Tibial artery (tissue), 4 donors: ENCODE results near the gene SIRPB1.

Experiments
- DNase-seq, 2 donors: peaks; one replicate each; pipeline ENCODE4 v3.0.0-alpha.2; 2019
- H3K27ac ChIP-seq, 2 donors: fragments of 200-600 bp; sonication (generic) in 1 of 2; 1 replicate in 1 of 2; 2 replicates in 1 of 2; pipeline ENCODE4 v1.5.1; 2018 to 2019; ENCODE audit warnings: mild to moderate bottlenecking in 1 of 2
- H3K27me3 ChIP-seq, 2 donors: fragments of 200-600 bp; sonication (generic) in 1 of 2; one replicate each; pipeline versions ENCODE4 v1.5.1 to v1.6.0; 2016 to 2019
- H3K36me3 ChIP-seq, 3 donors: fragments of 200-600 bp; sonication (generic) in 2 of 3; one replicate each; pipeline ENCODE4 v1.5.1; 2016 to 2019; ENCODE audit warnings: mild to moderate bottlenecking in 2 of 3
- H3K4me1 ChIP-seq, 4 donors: fragments of 200-600 bp; sonication (generic) in 2 of 4; 1 replicate in 3 of 4; 2 replicates in 1 of 4; pipeline ENCODE4 v1.5.1; 2016 to 2019
- H3K4me3 ChIP-seq, 2 donors: fragments of 200-600 bp; sonication (generic) in 1 of 2; 1 replicate in 1 of 2; 2 replicates in 1 of 2; pipeline ENCODE4 v1.5.1; 2018 to 2019; ENCODE audit warnings: mild to moderate bottlenecking in 2 of 2
- H3K9me3 ChIP-seq, 3 donors: fragments of 200-600 bp; sonication (generic) in 1 of 3; one replicate each; pipeline ENCODE4 v1.5.1; 2016 to 2019
- intact Hi-C: fragments of 100-400 bp; cut with DNase I; formaldehyde crosslinking; loops from one replicate; pipeline ENCODE4 v1.15.0; 2023; ENCODE audit warnings: low total_unique reads
- TF ChIP-seq, protein P1 (sequence below), 2 experiments: fragments of 200-600 bp in 1 of 2; fragments of 450-650 bp in 1 of 2; IDR thresholded peaks; one replicate each; pipeline ENCODE4 v1.5.1; 2017 to 2019; ENCODE audit warnings: antibody characterized with exemption in 2 of 2, mild to moderate bottlenecking in 1 of 2, moderate library complexity in 1 of 2

Gene SIRPB1

DNA sequence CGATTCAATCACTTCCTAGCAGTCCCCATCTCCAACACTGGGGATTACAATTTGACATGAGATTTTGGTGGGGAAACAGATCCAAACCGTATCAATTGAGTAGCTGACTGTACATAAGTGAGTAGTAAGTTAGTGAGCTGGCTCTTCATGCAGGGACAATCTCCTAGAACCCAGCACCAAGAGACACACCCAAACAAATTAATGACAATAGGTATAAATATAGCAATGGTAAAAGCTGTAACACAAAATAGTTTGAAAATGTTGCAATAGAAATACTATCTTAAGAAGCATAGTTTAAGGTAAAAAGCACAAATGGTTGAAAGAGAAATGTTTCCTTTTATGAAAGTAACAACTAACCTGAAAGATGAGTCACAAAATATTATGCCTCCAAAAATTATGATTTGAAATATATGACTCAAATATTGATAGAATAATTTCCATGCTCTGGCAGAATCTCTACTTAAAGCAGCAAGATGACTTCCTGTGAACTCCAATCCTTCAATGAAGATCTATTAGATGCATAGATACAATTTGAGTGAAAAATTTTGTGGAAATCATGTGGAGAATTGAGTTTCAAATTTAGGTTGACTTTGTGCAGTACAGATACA lies 5.4 kb upstream of the SIRPB1 start:
- Histone ChIP-seq H3K27me3 (no peaks in the 10 kb centered on the region), H3K4me3 (no peak overlapping the region), H3K4me1 (no peaks in the 10 kb centered on the region), H3K27ac (no peak overlapping the region), H3K9me3 (no peaks in the 10 kb centered on the region), H3K36me3 (no peaks in the 10 kb centered on the region)
- intact Hi-C loops: no loop called here
- no peak for DNase-seq
- TF ChIP-seq, protein P1, sequence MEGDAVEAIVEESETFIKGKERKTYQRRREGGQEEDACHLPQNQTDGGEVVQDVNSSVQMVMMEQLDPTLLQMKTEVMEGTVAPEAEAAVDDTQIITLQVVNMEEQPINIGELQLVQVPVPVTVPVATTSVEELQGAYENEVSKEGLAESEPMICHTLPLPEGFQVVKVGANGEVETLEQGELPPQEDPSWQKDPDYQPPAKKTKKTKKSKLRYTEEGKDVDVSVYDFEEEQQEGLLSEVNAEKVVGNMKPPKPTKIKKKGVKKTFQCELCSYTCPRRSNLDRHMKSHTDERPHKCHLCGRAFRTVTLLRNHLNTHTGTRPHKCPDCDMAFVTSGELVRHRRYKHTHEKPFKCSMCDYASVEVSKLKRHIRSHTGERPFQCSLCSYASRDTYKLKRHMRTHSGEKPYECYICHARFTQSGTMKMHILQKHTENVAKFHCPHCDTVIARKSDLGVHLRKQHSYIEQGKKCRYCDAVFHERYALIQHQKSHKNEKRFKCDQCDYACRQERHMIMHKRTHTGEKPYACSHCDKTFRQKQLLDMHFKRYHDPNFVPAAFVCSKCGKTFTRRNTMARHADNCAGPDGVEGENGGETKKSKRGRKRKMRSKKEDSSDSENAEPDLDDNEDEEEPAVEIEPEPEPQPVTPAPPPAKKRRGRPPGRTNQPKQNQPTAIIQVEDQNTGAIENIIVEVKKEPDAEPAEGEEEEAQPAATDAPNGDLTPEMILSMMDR (IDR thresholded peaks at IDR 0.05): no peak

DNA sequence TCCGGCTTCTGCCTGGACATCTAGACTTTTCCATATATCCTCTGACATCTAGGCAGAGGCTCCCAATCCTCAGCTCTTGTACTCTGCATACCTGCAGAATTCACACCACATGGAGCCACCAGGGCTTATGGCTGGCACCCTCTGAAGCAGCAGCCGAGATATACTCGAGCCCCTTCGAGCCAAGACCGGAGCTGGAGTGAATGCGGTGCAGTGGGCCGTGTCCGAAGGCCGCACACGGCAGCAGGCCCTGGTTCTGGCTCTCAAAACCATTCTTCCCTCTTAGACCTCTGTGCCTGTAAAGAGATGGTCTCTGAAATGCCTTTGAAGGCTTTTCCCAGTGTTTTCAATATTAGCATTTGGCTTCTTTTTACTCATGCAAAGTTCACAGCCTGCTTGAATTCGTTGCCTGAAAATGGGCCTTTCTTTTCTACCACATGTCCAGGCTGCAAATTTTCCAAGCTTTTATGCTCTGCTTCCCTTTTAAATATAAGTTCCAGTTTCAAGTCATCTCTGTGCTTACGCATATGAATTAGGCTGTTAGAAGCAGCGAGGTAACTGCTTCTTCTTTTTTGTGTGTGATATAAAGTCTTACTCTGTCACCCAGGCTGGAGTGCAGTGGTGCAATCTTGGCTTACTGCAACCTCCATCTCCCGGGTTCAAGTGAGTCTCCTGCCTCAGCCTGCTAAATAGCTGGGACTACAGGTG lies 3.8 kb upstream of the SIRPB1 start:
- H3K9me3 ChIP-seq: peaks cover 0 to 2% (median under 1%) of the 10 kb centered on the region in 3 donors
- TF ChIP-seq, protein P1 (IDR thresholded peaks at IDR 0.05): no peak
- no peak overlapping the region for H3K27ac ChIP-seq
- H3K4me3 ChIP-seq: no peak overlapping the region
- no peaks in the 10 kb centered on the region for H3K4me1 ChIP-seq
- no peak for DNase-seq
- H3K27me3 ChIP-seq: no peaks in the 10 kb centered on the region
- intact Hi-C loops: no loop called here
- no peaks in the 10 kb centered on the region for H3K36me3 ChIP-seq

DNA sequence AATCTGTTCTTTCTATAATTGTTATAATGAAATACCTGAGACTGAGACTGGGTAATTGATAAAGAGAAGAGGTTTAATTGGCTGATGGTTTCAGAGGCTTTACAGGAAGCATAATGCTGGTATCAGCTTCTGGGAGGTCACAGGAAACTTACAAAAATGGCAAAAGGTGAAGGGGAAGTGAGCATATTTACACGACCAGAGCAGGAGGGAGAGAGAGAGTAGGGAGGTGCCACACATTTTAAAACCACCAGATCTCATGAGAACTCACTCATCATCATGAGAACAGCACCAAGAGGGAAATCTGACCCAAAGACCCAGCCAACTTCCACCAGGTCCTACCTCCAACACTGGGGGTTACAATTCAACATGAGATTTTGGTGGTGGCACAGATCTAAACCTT lies 2.6 kb upstream of the SIRPB1 start:
- no peak overlapping the region for H3K27ac ChIP-seq
- no peaks in the 10 kb centered on the region for H3K27me3 ChIP-seq
- H3K4me3 ChIP-seq: no peak overlapping the region
- no peaks in the 10 kb centered on the region for H3K36me3 ChIP-seq
- TF ChIP-seq, protein P1 (IDR thresholded peaks at IDR 0.05): no peak
- no peaks in the 10 kb centered on the region for H3K4me1 ChIP-seq
- intact Hi-C loops: no loop called here
- H3K9me3 ChIP-seq: peaks cover 0 to 7% (median 2%) of the 10 kb centered on the region in 3 donors
- no peak for DNase-seq

DNA sequence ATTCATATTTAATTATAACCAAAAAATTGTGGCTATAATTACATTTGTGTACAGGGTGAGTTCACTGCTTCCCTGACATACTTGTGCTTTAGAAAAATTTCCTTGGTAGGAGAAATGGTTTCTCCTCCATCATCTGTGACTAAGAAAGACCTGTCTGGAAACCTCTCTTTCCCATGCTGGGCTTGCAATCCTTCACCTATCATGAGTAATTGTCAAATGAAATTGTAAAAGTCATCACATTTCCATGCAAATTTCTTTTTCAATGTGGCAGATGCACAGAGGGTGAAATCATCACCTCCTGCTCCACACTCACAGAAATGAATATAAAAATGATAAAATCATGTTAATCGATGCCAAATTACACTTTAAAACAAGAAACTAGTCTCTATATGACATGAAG lies 1.5 kb upstream of the SIRPB1 start:
- Histone ChIP-seq H3K4me3 (no peak overlapping the region), H3K27me3 (no peaks in the 10 kb centered on the region), H3K9me3 (peaks cover 0 to 7% (median 2%) of the 10 kb centered on the region in 3 donors), H3K4me1 (no peaks in the 10 kb centered on the region), H3K27ac (no peak overlapping the region), H3K36me3 (no peaks in the 10 kb centered on the region)
- no peak for DNase-seq
- intact Hi-C loops: no loop called here
- TF ChIP-seq, protein P1 (IDR thresholded peaks at IDR 0.05): no peak

DNA sequence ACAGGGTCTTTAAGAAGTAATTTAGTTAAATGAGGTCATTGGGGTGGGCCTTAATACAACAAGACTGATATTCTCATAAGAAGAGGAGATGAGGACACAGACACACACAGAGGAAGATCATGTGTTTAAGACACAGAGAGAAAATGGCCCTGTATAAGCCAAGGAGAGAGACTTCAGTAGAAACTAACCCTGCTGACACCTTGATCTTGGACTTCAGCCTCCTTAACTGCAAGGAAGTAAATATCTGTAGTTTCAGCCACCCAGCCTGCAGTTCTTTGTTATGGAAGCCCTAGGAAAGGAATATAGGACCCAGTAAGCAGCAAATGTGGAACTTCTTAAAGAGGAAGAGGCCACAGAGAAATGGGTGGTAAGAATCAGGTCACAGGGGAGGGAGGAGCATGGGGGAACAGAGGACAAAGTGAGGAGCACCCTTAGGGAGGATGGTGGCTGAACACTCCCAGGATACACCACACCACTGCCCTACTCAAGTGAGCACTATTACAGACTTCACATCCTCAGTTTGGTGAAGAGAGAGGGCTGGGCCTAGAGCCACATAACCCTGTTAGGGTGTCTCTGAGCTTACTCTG lies 762 bp downstream of the SIRPB1 start:
- DNase-seq: no peak
- TF ChIP-seq, protein P1 (IDR thresholded peaks at IDR 0.05): no peak
- Histone ChIP-seq H3K4me1 (no peaks in the 10 kb centered on the region), H3K9me3 (peaks cover 0 to 7% (median 2%) of the 10 kb centered on the region in 3 donors), H3K4me3 (no peak overlapping the region), H3K36me3 (no peaks in the 10 kb centered on the region), H3K27ac (no peak overlapping the region), H3K27me3 (no peaks in the 10 kb centered on the region)
- intact Hi-C loops: no loop called here
